T-cell (primary cell): Measurements from ENCODE around the gene SCO2. TPM values are rescaled to one million over a fixed set of nuclear protein-coding genes. Genes with fewer than 3 reads are reported as not detected.

Source experiments
- ATAC-seq, 4 experiments: fragments of 200-7000 bp in 3 of 4; fragments of 150-1000 bp in 1 of 4; cut with Tn5 transposase; replicated peaks in 1 of 4; 1 replicate in 3 of 4; 2 replicates in 1 of 4; pipeline ENCODE4 v1.10.0; 2021; ENCODE audit warnings: moderate library complexity in 3 of 4, mild to moderate bottlenecking in 2 of 4, moderate number of reproducible peaks in 1 of 4
- CTCF ChIA-PET, 2 donors: fragments of 300-600 bp; sonication (Branson Sonifier 250); formaldehyde crosslinking; loops; one replicate each; lab custom pipeline; 2022; ENCODE audit warnings: antibody characterized with exemption in 2 of 2; lab: Charles Lee
- POLR2A ChIA-PET, 2 donors: fragments of 300-600 bp; sonication (Branson Sonifier 250); formaldehyde crosslinking; loops; one replicate each; lab custom pipeline; 2022; ENCODE audit warnings: antibody characterized with exemption in 2 of 2; lab: Charles Lee
- DNase-seq, 35 experiments: peaks; one replicate each; pipeline versions ENCODE4 v3.0.0 to v3.0.0-alpha.2; 2013 to 2023
- H3K27ac ChIP-seq: one replicate; pipeline ENCODE4 v1.5.1; 2013; ENCODE audit warnings: low read length
- H3K27me3 ChIP-seq, 2 experiments: replicated peaks in 1 of 2; 1 replicate in 1 of 2; 2 replicates in 1 of 2; pipeline versions ENCODE4 v1.6.1 to v1.7.0; 2013; ENCODE audit warnings: low read length in 1 of 2, mixed read lengths in 1 of 2; ENCODE audit not compliant: control insufficient read depth in 2 of 2, insufficient read depth in 2 of 2; ENCODE audit errors: extremely low read depth in 1 of 2
- H3K36me3 ChIP-seq, 2 donors: 1 replicate in 1 of 2; 2 replicates in 1 of 2; pipeline versions ENCODE4 v1.6.1 to v1.7.0; 2013; ENCODE audit warnings: low read length in 1 of 2; ENCODE audit not compliant: control insufficient read depth in 2 of 2, insufficient read depth in 1 of 2; ENCODE audit errors: extremely low read depth in 1 of 2
- H3K4me1 ChIP-seq, 2 experiments: 1 replicate in 1 of 2; 2 replicates in 1 of 2; pipeline versions ENCODE4 v1.6.1 to v1.7.0; 2013; ENCODE audit warnings: low read length in 2 of 2, mixed read lengths in 1 of 2; ENCODE audit not compliant: insufficient read depth in 2 of 2, control insufficient read depth in 1 of 2; ENCODE audit errors: extremely low read depth in 1 of 2
- H3K4me3 ChIP-seq, 2 donors: 1 replicate in 1 of 2; 2 replicates in 1 of 2; pipeline versions ENCODE4 v1.5.1 to v1.7.0; 2013; ENCODE audit warnings: mild to moderate bottlenecking in 2 of 2, low read length in 1 of 2, moderate library complexity in 1 of 2; ENCODE audit not compliant: control insufficient read depth in 1 of 2; ENCODE audit errors: extremely low read depth in 1 of 2
- H3K9me3 ChIP-seq: 2 replicates; pipeline ENCODE4 v1.7.0; 2013
- H3K27ac Mint-ChIP-seq, 2 donors: one replicate each; pipeline ENCODE4 v1.8.0; 2020 to 2021; ENCODE audit warnings: mild to moderate bottlenecking in 2 of 2, mixed read lengths in 2 of 2
- H3K27me3 Mint-ChIP-seq, 2 donors: one replicate each; pipeline ENCODE4 v1.8.0; 2021 to 2022; ENCODE audit warnings: mixed read lengths in 2 of 2
- H3K36me3 Mint-ChIP-seq: one replicate; pipeline ENCODE4 v1.8.0; 2021; ENCODE audit warnings: mixed read lengths
- H3K4me1 Mint-ChIP-seq, 3 donors: one replicate each; pipeline ENCODE4 v1.8.0; 2020 to 2022; ENCODE audit warnings: mixed read lengths in 3 of 3, mild to moderate bottlenecking in 1 of 3
- H3K4me3 Mint-ChIP-seq, 3 donors: one replicate each; pipeline ENCODE4 v1.8.0; 2020 to 2022; ENCODE audit warnings: mild to moderate bottlenecking in 3 of 3, mixed read lengths in 3 of 3, moderate library complexity in 3 of 3
- H3K9me3 Mint-ChIP-seq, 3 donors: one replicate each; pipeline ENCODE4 v1.8.0; 2020 to 2022; ENCODE audit warnings: mixed read lengths in 3 of 3
- WGBS: methylation state at CpG from one replicate; pipeline ENCODE4 v1.1.5; 2013; ENCODE audit warnings: missing lambda C conversion rate; ENCODE audit not compliant: insufficient coverage; 5-methylcytosine and 5-hydroxymethylcytosine counted together
- total RNA-seq, 35 experiments: library from RNA in 6 of 35; stranded (reverse) in 6 of 35; fragments of 120-200 nt in 1 of 35; gene quantifications; one replicate each; pipeline versions ENCODE4 v1.2.1 to v1.2.4 and lab custom pipeline; 2013 to 2026

The SCO2 gene
- total RNA-seq, 5 donors from 2014 or later (not counting 1 experiment from before 2014, with no cell fraction given) = 3.3 to 5.6 (median 4.0) TPM

GRCh38 chr22:50488886-50489285 lies 36.5 kb downstream of the SCO2 start:
- no peak for DNase-seq
- H3K36me3 ChIP-seq = no peaks in the 10 kb centered on the region
- peaks cover 2 to 12% of the 10 kb centered on the region in 2 experiments for H3K4me1 ChIP-seq
- no peak overlapping the region for H3K27ac ChIP-seq
- Mint-ChIP-seq H3K4me1 (peaks cover 9% of the 10 kb centered on the region in 3 donors), H3K27ac (no peak overlapping the region), H3K9me3 (no peaks in the 10 kb centered on the region), H3K27me3 (no peaks in the 10 kb centered on the region), H3K4me3 (no peak overlapping the region), H3K36me3 (no peaks in the 10 kb centered on the region)
- no peak for ATAC-seq
- no peaks in the 10 kb centered on the region for H3K9me3 ChIP-seq
- CTCF ChIA-PET = interaction anchor here in 1 of 2 donors (1.0 kb wide), 1 partner anchor 9 kb away, joined by 5 read pairs; no protein-coding TSS in a partner anchor
- peaks cover 0 to 39% of the 10 kb centered on the region in 2 experiments for H3K27me3 ChIP-seq
- H3K4me3 ChIP-seq = no peak overlapping the region
- 84% methylated on average over 6 of the region's 19 CpGs for WGBS
- POLR2A ChIA-PET = no interaction called here

- Histone ChIP-seq H3K36me3 (no peaks in the 10 kb centered on the region), H3K4me1 (peaks cover 2 to 16% of the 10 kb centered on the region in 2 experiments), H3K27me3 (peaks cover 0 to 44% of the 10 kb centered on the region in 2 experiments), H3K9me3 (no peaks in the 10 kb centered on the region), H3K4me3 (no peak overlapping the region), H3K27ac (no peak overlapping the region)
- peaks cover 9% of the 10 kb centered on the region in 3 donors for H3K4me1 Mint-ChIP-seq
- ChIA-PET CTCF (no interaction called here), POLR2A (no interaction called here)
- 79% methylated on average over 9 of the region's 18 CpGs for WGBS
- no peaks in the 10 kb centered on the region for H3K27me3 Mint-ChIP-seq
- ATAC-seq (no peak), DNase-seq (no peak)
- H3K4me3 Mint-ChIP-seq = no peak overlapping the region
- no peaks in the 10 kb centered on the region for H3K36me3 Mint-ChIP-seq
- H3K27ac Mint-ChIP-seq = no peak overlapping the region
- no peaks in the 10 kb centered on the region for H3K9me3 Mint-ChIP-seq
These were observed 37.3 kb downstream of the SCO2 start for GRCh38 chr22:50488006-50488677.

- Mint-ChIP-seq H3K36me3 (no peaks in the 10 kb centered on the region), H3K27ac (no peak overlapping the region), H3K9me3 (no peaks in the 10 kb centered on the region), H3K4me1 (peaks cover 9% of the 10 kb centered on the region in 3 donors), H3K4me3 (no peak overlapping the region), H3K27me3 (no peaks in the 10 kb centered on the region)
- CTCF ChIA-PET = no interaction called here
- no peak overlapping the region for H3K4me3 ChIP-seq
- 86% methylated on average over 14 of the region's 23 CpGs for WGBS
- peaks cover 2 to 22% of the 10 kb centered on the region in 2 experiments for H3K4me1 ChIP-seq
- H3K36me3 ChIP-seq = no peaks in the 10 kb centered on the region
- no peak overlapping the region for H3K27ac ChIP-seq
- H3K27me3 ChIP-seq = peaks cover 0 to 51% of the 10 kb centered on the region in 2 experiments
- ATAC-seq (no peak), DNase-seq (no peak)
- POLR2A ChIA-PET = no interaction called here
- no peaks in the 10 kb centered on the region for H3K9me3 ChIP-seq
These were observed 38.0 kb downstream of the SCO2 start for GRCh38 chr22:50487290-50488005.

GRCh38 chr22:50486561-50487289 lies 38.7 kb downstream of the SCO2 start, which contains the start of gene MIOX:
TSS of gene MIOX (plus strand) at chr22:50486859. CDS start at chr22:50486898, 39 bp downstream.
- DNase-seq (no peak), ATAC-seq (no peak)
- peaks cover 9% of the 10 kb centered on the region in 3 donors for H3K4me1 Mint-ChIP-seq
- Histone ChIP-seq H3K27ac (no peak within 1 kb of the TSS), H3K4me3 (no peak within 1 kb of the TSS), H3K27me3 (peaks cover 0 to 58% of the 10 kb centered on the region in 2 experiments), H3K9me3 (no peaks in the 10 kb centered on the region), H3K36me3 (no peaks in the 10 kb centered on the region), H3K4me1 (peaks cover 8 to 29% of the 10 kb centered on the region in 2 experiments)
- WGBS = 77% methylated on average over 23 of the region's 23 CpGs
- no peak within 1 kb of the TSS for H3K4me3 Mint-ChIP-seq
- H3K36me3 Mint-ChIP-seq = no peaks in the 10 kb centered on the region
- H3K27ac Mint-ChIP-seq = no peak within 1 kb of the TSS
- H3K27me3 Mint-ChIP-seq = no peaks in the 10 kb centered on the region
- H3K9me3 Mint-ChIP-seq = no peaks in the 10 kb centered on the region
- CTCF ChIA-PET = no interaction called here
- POLR2A ChIA-PET = no interaction called here

GRCh38 chr22:50485221-50486131 lies 39.9 kb downstream of the SCO2 start:
- Mint-ChIP-seq H3K4me3 (no peak overlapping the region), H3K27ac (no peak overlapping the region), H3K36me3 (no peaks in the 10 kb centered on the region), H3K27me3 (no peaks in the 10 kb centered on the region), H3K9me3 (no peaks in the 10 kb centered on the region), H3K4me1 (peaks cover under 1 to 3% (median 3%) of the 10 kb centered on the region in 3 donors)
- no peaks in the 10 kb centered on the region for H3K36me3 ChIP-seq
- no peak overlapping the region for H3K27ac ChIP-seq
- H3K4me3 ChIP-seq = no peak overlapping the region
- ChIA-PET CTCF (no interaction called here), POLR2A (no interaction called here)
- peaks cover 6 to 27% of the 10 kb centered on the region in 2 experiments for H3K4me1 ChIP-seq
- no peaks in the 10 kb centered on the region for H3K9me3 ChIP-seq
- DNase-seq (no peak), ATAC-seq (no peak)
- peaks cover 0 to 53% of the 10 kb centered on the region in 2 experiments for H3K27me3 ChIP-seq
- 72% methylated on average over 21 of the region's 29 CpGs for WGBS
